CD4-positive, alpha-beta T cell (primary cell): ENCODE measurements around the gene GNB3. TPM values are rescaled to one million over a fixed set of nuclear protein-coding genes. Genes with fewer than 3 reads are reported as not detected.

Source experiments
- ATAC-seq: fragments of 200-7000 bp; cut with Tn5 transposase; one replicate; pipeline ENCODE4 v1.10.0; 2022; ENCODE audit warnings: mild to moderate bottlenecking; ENCODE audit not compliant: poor library complexity
- CTCF ChIA-PET: fragments of 350-600 bp; sonication (Branson Sonifier 250); formaldehyde crosslinking; loops from one replicate; lab custom pipeline; 2021; ENCODE audit warnings: antibody characterized with exemption, inconsistent platforms; lab: Charles Lee
- POLR2A ChIA-PET: fragments of 350-600 bp; sonication (Branson Sonifier 250); formaldehyde crosslinking; loops from one replicate; lab custom pipeline; 2021; ENCODE audit warnings: antibody characterized with exemption, inconsistent platforms; lab: Charles Lee
- DNase-seq, 14 experiments: peaks; one replicate each; pipeline ENCODE4 v3.0.0-alpha.2; 2013 to 2020; ENCODE audit warnings: mixed read lengths in 2 of 14
- H3K27ac ChIP-seq, 2 donors: one replicate each; pipeline versions ENCODE4 v1.5.1 to v1.7.0; 2013; ENCODE audit warnings: low read length in 2 of 2, low read depth in 1 of 2, mild to moderate bottlenecking in 1 of 2
- H3K27me3 ChIP-seq, 2 experiments: 1 replicate in 1 of 2; 2 replicates in 1 of 2; pipeline versions ENCODE4 v1.6.1 to v1.7.0; 2013; ENCODE audit warnings: low read length in 2 of 2, control low read depth in 1 of 2, mild to moderate bottlenecking in 1 of 2, moderate library complexity in 1 of 2; ENCODE audit not compliant: insufficient read depth in 2 of 2, control insufficient read depth in 1 of 2
- H3K36me3 ChIP-seq: one replicate; pipeline ENCODE4 v1.6.1; 2013; ENCODE audit warnings: low read length, control low read depth; ENCODE audit not compliant: insufficient read depth
- H3K4me1 ChIP-seq: one replicate; pipeline ENCODE4 v1.6.1; 2013; ENCODE audit warnings: low read length, control low read depth; ENCODE audit not compliant: insufficient read depth
- H3K4me3 ChIP-seq: one replicate; pipeline ENCODE4 v1.5.1; 2013; ENCODE audit warnings: mild to moderate bottlenecking, low read length, moderate library complexity
- H3K9me3 ChIP-seq, 2 experiments: 1 replicate in 1 of 2; 2 replicates in 1 of 2; pipeline versions ENCODE4 v1.6.1 to v1.7.0; 2013; ENCODE audit warnings: low read length in 2 of 2, mild to moderate bottlenecking in 2 of 2, control low read depth in 1 of 2, moderate library complexity in 1 of 2; ENCODE audit not compliant: control insufficient read depth in 1 of 2, insufficient read depth in 1 of 2
- H3K27ac Mint-ChIP-seq: one replicate; pipeline ENCODE4 v1.8.0; 2020; ENCODE audit warnings: mixed read lengths
- H3K27me3 Mint-ChIP-seq: one replicate; pipeline ENCODE4 v1.8.0; 2021; ENCODE audit warnings: mixed read lengths
- H3K36me3 Mint-ChIP-seq: one replicate; pipeline ENCODE4 v1.8.0; 2021; ENCODE audit warnings: low read depth, mixed read lengths
- H3K4me1 Mint-ChIP-seq: one replicate; pipeline ENCODE4 v1.8.0; 2021; ENCODE audit warnings: low read depth, mixed read lengths
- H3K4me3 Mint-ChIP-seq: one replicate; pipeline ENCODE4 v1.8.0; 2020; ENCODE audit warnings: mild to moderate bottlenecking, mixed read lengths
- H3K9me3 Mint-ChIP-seq: one replicate; pipeline ENCODE4 v1.8.0; 2020; ENCODE audit warnings: mixed read lengths
- intact Hi-C, 2 experiments: fragments of 100-400 bp; cut with DNase I in 1 of 2; cut with micrococcal nuclease in 1 of 2; formaldehyde crosslinking; loops; one replicate each; pipeline versions ENCODE4 v1.15.1 to v1.9.0; 2023 to 2025; cut with DNase I, micrococcal nuclease
- polyA plus RNA-seq, 2 donors: library from polyadenylated mRNA; unstranded; fragments of 120-200 nt; gene quantifications; one replicate each; pipeline ENCODE4 v1.2.1, GENCODE V29; 2013
- total RNA-seq, 174 experiments: library from RNA in 2 of 174; stranded (reverse) in 2 of 174; gene quantifications; one replicate each; pipeline ENCODE4 v1.2.3 and lab custom pipeline; 2021 to 2026
- TF ChIP-seq, protein P1 (sequence below): fragments of 200-600 bp; IDR thresholded peaks from one replicate; pipeline ENCODE4 v1.8.0; 2022; ENCODE audit warnings: antibody characterized with exemption, mild to moderate bottlenecking

GNB3 gene
- under 1 TPM; 0.75 to 0.85 TPM for total RNA-seq
- polyA plus RNA-seq (2013, experiment 1 of 2) = 0.34 TPM
- polyA plus RNA-seq (2013, experiment 2 of 2) = 2.0 TPM
- total RNA-seq (lab: John Stamatoyannopoulos, UW) = 0 to 4.2 (median 0.59) reads per million in 172 experiments

GRCh38 chr12:6840761-6841515 is at the start of gene GNB3:
GNB3 (plus strand) TSS chr12:6840925; CDS start chr12:6841288, 363 bp downstream.
- POLR2A ChIA-PET = interaction anchor here (3.2 kb wide), 1 partner anchor 11 kb away, joined by 13 read pairs; the partner anchor contains the start of genes CDCA3 and USP5
- TF ChIP-seq, protein P1, sequence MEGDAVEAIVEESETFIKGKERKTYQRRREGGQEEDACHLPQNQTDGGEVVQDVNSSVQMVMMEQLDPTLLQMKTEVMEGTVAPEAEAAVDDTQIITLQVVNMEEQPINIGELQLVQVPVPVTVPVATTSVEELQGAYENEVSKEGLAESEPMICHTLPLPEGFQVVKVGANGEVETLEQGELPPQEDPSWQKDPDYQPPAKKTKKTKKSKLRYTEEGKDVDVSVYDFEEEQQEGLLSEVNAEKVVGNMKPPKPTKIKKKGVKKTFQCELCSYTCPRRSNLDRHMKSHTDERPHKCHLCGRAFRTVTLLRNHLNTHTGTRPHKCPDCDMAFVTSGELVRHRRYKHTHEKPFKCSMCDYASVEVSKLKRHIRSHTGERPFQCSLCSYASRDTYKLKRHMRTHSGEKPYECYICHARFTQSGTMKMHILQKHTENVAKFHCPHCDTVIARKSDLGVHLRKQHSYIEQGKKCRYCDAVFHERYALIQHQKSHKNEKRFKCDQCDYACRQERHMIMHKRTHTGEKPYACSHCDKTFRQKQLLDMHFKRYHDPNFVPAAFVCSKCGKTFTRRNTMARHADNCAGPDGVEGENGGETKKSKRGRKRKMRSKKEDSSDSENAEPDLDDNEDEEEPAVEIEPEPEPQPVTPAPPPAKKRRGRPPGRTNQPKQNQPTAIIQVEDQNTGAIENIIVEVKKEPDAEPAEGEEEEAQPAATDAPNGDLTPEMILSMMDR = no peak
- Histone ChIP-seq H3K27ac (no peak within 1 kb of the TSS), H3K4me1 (peaks cover 2% of the 10 kb centered on the region), H3K9me3 (no peaks in the 10 kb centered on the region), H3K36me3 (no peaks in the 10 kb centered on the region), H3K4me3 (no peak within 1 kb of the TSS), H3K27me3 (no peaks in the 10 kb centered on the region)
- no peaks in the 10 kb centered on the region for H3K9me3 Mint-ChIP-seq
- H3K36me3 Mint-ChIP-seq = no peaks in the 10 kb centered on the region
- H3K27me3 Mint-ChIP-seq = no peaks in the 10 kb centered on the region
- H3K27ac Mint-ChIP-seq = no peak within 1 kb of the TSS
- no peak within 1 kb of the TSS for H3K4me3 Mint-ChIP-seq
- peaks cover under 1% of the 10 kb centered on the region for H3K4me1 Mint-ChIP-seq
- intact Hi-C loops = no loop called here
- no peak for ATAC-seq
- CTCF ChIA-PET = no interaction called here
- no peak for DNase-seq

GRCh38 chr12:6791931-6792520 is 48.7 kb upstream of the GNB3 start:
- no peak for ATAC-seq
- peak overlapping the region; percentile 96 for H3K4me3 Mint-ChIP-seq
- Histone ChIP-seq H3K27ac (peak overlapping the region; percentile 72 to 81), H3K4me1 (peaks cover 84% of the 10 kb centered on the region), H3K36me3 (peaks cover 37% of the 10 kb centered on the region), H3K9me3 (no peaks in the 10 kb centered on the region), H3K27me3 (no peaks in the 10 kb centered on the region), H3K4me3 (peak overlapping the region; percentile 66)
- CTCF ChIA-PET = interaction anchor here (0.8 to 3.9 kb wide), 5 partner anchors 25 to 99 kb away, joined by 3 to 21 read pairs (median 4); partner anchors contain the start of gene MLF2
- H3K27me3 Mint-ChIP-seq = no peaks in the 10 kb centered on the region
- TF ChIP-seq, protein P1 = no peak
- POLR2A ChIA-PET = interaction anchor here (1.3 to 3.5 kb wide), 12 partner anchors 10 to 258 kb away, joined by 3 to 18 read pairs (median 12); partner anchors contain the start of genes C12orf57, CDCA3, COPS7A and GAPDH
- H3K36me3 Mint-ChIP-seq = peaks cover 69% of the 10 kb centered on the region
- peak overlapping the region; percentile 93 for H3K27ac Mint-ChIP-seq
- intact Hi-C loops = loop anchor here (2.0 to 5.0 kb wide), 2 partner anchors 17 to 185 kb away; partner anchors contain the start of gene CHD4 (in 1 of the 2)
- H3K4me1 Mint-ChIP-seq = peaks cover 78% of the 10 kb centered on the region
- peak in 3 of 14 experiments; percentile 39 to 49 (median 46) for DNase-seq
- H3K9me3 Mint-ChIP-seq = no peaks in the 10 kb centered on the region

DNA sequence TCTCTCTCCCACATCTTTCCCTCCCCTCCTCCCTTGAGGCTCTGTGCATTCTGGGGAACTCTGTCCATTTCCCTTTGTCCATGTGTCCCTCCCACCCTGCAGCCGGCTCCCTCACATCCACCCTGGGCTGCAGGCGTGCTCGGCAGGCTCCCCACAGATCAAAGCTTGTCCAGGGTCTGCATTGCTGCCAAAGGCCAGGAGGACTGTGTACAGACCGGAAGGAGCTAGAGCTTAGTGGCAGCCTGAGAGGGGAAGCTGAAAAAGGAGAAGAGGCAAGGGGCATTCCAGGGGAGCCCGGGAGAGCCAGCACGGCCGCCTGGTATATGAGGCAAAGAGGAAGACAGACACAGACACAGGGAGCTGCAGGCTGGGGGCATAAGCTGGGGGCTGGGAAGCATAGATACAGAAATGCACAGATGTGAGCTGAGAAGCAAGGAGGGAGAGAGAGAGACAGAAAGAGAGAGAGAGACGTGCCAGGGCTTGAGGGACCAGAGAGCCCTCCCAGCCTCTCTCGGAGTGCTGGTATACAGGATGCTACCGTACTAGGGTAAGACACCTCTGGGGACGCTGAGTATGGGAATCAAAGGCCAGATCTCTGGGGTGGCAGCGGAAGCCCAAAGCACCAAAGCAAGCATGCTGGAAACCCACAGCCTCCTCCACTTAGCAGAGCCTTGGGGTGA is 48.1 kb upstream of the GNB3 start:
- H3K4me3 ChIP-seq = peak overlapping the region; percentile 66
- CTCF ChIA-PET = interaction anchor here (0.8 to 3.9 kb wide), 4 partner anchors 33 to 98 kb away, joined by 3 to 21 read pairs (median 4); partner anchors contain the start of gene MLF2
- peaks cover 76% of the 10 kb centered on the region for H3K36me3 Mint-ChIP-seq
- peaks cover 79% of the 10 kb centered on the region for H3K4me1 ChIP-seq
- H3K9me3 Mint-ChIP-seq = no peaks in the 10 kb centered on the region
- peak overlapping the region; percentile 96 for H3K4me3 Mint-ChIP-seq
- peak; percentile 69 for ATAC-seq
- intact Hi-C loops = loop anchor here (2.0 to 5.0 kb wide), 2 partner anchors 16 to 185 kb away; partner anchors contain the start of gene CHD4 (in 1 of the 2)
- peaks cover 80% of the 10 kb centered on the region for H3K4me1 Mint-ChIP-seq
- peak in 12 of 14 experiments; percentile 41 to 75 (median 58) for DNase-seq
- H3K27ac Mint-ChIP-seq = peak overlapping the region; percentile 93
- no peaks in the 10 kb centered on the region for H3K9me3 ChIP-seq
- H3K27me3 Mint-ChIP-seq = no peaks in the 10 kb centered on the region
- TF ChIP-seq, protein P1 = no peak
- H3K27ac ChIP-seq = peak overlapping the region; percentile 72 to 81
- POLR2A ChIA-PET = interaction anchor here (0.6 to 3.5 kb wide), 14 partner anchors 9 to 258 kb away, joined by 3 to 18 read pairs (median 9); partner anchors contain the start of genes C12orf57, CDCA3, COPS7A and GAPDH
- H3K27me3 ChIP-seq = no peaks in the 10 kb centered on the region
- peaks cover 42% of the 10 kb centered on the region for H3K36me3 ChIP-seq
